ENCODE results near the gene CD79B.

CD79B gene

DNA sequence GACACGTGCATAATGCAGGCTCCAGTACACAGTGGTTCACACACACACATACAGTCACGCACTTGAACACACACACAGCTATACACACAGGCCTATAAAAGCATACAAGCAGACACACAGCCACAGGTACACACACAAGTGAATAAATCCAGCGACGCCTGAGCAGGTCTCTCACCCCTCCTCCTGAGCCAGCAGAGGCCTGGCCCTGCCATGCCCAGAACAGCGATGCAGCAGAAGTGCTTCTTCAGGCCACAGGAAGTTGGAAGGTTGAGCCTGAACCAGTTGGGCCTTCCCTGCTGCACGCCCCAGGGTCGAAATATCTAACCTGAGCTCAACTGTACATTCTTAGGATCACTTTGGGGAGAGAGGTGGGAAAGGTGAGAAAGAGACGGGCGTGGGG is 7.3 kb upstream of the CD79B start:
- Histone ChIP-seq H3K27me3 (ENCODE audit: insufficient read depth, insufficient read length) (no peaks in the 10 kb centered on the region), H3K9ac (ENCODE audit: insufficient read length, low read depth) (no peak overlapping the region), H3K4me3 (ENCODE audit: insufficient read length, low read depth) (no peak overlapping the region), H3K9me3 (ENCODE audit: insufficient read depth, low read length) (no peaks in the 10 kb centered on the region), H3K4me1 (ENCODE audit: insufficient read depth, insufficient read length) (peaks cover 6% of the 10 kb centered on the region), H3K36me3 (ENCODE audit: insufficient read depth, insufficient read length, low read length) (no peaks in the 10 kb centered on the region)
- TF ChIP-seq SUZ12 (IDR thresholded peaks at IDR 0.05; ENCODE audit: extremely low read depth, insufficient read depth, insufficient read length) = no peak
- TF ChIP-seq ZNF274 (IDR thresholded peaks at IDR 0.05; ENCODE audit: low read depth, low read length) = no peak
- no peak for TF ChIP-seq YY1 (IDR thresholded peaks at IDR 0.05; ENCODE audit: insufficient read depth, insufficient read length)
- DNase-seq (ENCODE audit: low read depth, low spot score) = no peak

DNA sequence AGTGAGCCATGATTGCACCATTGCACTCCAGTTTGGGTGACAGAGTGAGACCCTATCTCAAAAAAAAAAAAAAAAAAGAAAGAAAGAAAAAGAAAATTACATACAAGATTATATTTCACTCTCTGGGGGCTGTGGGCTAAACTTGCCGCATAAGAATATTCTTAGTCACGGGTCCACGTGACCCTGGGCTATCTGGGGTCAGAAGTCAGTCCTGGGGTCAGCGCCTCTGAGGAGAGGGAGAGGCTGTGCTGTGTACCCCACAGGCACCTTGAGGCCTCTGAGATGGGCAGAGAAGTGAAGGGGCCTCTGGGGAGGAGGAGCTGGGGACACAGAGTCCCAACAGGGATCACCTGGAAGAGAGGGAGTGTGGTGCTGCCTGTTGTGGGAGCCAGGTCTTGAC is 5.8 kb upstream of the CD79B start:
- DNase-seq (ENCODE audit: low read depth, low spot score) = no peak
- TF ChIP-seq YY1 (IDR thresholded peaks at IDR 0.05; ENCODE audit: insufficient read depth, insufficient read length) (no peak), ZNF274 (IDR thresholded peaks at IDR 0.05; ENCODE audit: low read depth, low read length) (no peak), SUZ12 (IDR thresholded peaks at IDR 0.05; ENCODE audit: extremely low read depth, insufficient read depth, insufficient read length) (no peak)

DNA sequence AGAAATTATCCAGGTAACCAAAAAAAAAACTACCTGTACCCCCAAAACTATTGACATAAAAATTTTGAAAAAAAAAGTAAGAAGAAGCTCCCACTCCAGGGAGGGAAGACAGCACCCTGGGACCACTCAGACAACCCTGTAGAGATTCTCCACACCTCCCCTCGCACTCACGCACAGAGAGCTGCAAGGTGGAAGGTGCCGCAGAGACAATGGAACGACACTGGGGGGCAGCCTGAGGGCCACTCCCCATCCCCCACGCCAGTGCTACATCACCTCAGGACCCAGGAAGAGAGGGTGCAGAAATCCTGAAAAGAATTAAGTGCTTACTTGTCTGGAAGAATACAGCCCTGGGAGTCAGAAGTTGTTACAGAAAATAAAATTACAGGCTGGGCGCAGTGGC is 5.2 kb upstream of the CD79B start:
- Histone ChIP-seq H3K36me3 (ENCODE audit: insufficient read depth, insufficient read length, low read length) (no peaks in the 10 kb centered on the region), H3K4me1 (ENCODE audit: insufficient read depth, insufficient read length) (peaks cover 7% of the 10 kb centered on the region)

More for the DNA sequence above, 5.8 kb upstream of the CD79B start:
- Histone ChIP-seq H3K4me3 (ENCODE audit: insufficient read length, low read depth) (no peak overlapping the region), H3K9me3 (ENCODE audit: insufficient read depth, low read length) (no peaks in the 10 kb centered on the region), H3K36me3 (ENCODE audit: insufficient read depth, insufficient read length, low read length) (no peaks in the 10 kb centered on the region), H3K27me3 (ENCODE audit: insufficient read depth, insufficient read length) (no peaks in the 10 kb centered on the region), H3K9ac (ENCODE audit: insufficient read length, low read depth) (peak overlapping the region; percentile 23), H3K4me1 (ENCODE audit: insufficient read depth, insufficient read length) (peaks cover 6% of the 10 kb centered on the region)

DNA sequence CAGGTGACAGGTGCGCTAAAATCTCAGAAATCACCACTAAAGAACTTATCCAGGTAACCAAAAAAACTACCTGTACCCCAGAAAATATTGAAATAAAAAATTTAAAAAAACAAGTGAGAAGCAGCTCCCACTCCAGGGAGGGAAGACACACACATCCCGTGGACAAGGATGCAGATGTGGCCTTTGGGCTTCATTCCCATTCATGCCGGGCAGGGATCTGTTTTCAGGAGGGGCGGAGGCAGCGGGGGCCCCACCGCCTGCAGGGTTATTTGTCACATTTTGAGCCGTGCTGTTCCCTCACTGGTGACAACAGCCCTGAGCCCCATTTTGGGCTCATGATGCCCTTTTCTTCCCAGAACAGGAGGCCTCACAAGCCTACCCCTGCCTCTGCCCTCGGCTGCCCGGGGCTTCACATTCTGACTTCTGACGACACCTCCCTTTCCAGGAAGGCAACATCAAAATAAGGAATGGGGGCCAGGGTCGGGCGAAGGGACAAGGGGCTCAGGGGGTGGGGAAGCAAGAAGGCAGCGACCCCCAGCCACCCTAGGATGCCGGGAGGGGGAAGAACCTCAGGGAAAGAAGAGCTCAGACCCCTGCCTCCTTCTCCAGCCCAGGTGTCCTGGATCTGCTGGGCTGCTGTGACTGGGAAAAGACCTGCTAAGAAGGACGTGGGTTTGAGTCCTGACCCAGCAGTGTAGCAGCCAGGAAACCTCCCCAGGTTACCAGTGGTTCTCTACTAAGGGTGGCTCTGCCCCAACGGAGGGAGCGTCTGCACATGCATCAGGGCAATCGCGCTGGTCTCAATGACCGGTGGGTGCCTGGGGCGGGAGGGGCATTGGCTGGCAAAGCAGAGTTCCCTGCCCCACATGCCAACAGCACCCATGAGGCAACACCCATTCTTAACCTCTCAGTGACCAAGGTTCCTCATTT is 2.3 kb upstream of the CD79B start:
- Histone ChIP-seq H3K36me3 (ENCODE audit: insufficient read depth, insufficient read length, low read length) (no peaks in the 10 kb centered on the region), H3K4me3 (ENCODE audit: insufficient read length, low read depth) (no peak overlapping the region), H3K9me3 (ENCODE audit: insufficient read depth, low read length) (no peaks in the 10 kb centered on the region), H3K9ac (ENCODE audit: insufficient read length, low read depth) (no peak overlapping the region), H3K4me1 (ENCODE audit: insufficient read depth, insufficient read length) (peaks cover 21% of the 10 kb centered on the region), H3K27me3 (ENCODE audit: insufficient read depth, insufficient read length) (no peaks in the 10 kb centered on the region)
- DNase-seq (ENCODE audit: low read depth, low spot score) = no peak
- TF ChIP-seq SUZ12 (IDR thresholded peaks at IDR 0.05; ENCODE audit: extremely low read depth, insufficient read depth, insufficient read length) (no peak), ZNF274 (IDR thresholded peaks at IDR 0.05; ENCODE audit: low read depth, low read length) (no peak), YY1 (IDR thresholded peaks at IDR 0.05; ENCODE audit: insufficient read depth, insufficient read length) (no peak)

More for the DNA sequence above, 5.2 kb upstream of the CD79B start:
- no peaks in the 10 kb centered on the region for H3K9me3 ChIP-seq (ENCODE audit: insufficient read depth, low read length)
- TF ChIP-seq YY1 (IDR thresholded peaks at IDR 0.05; ENCODE audit: insufficient read depth, insufficient read length) (no peak), ZNF274 (IDR thresholded peaks at IDR 0.05; ENCODE audit: low read depth, low read length) (no peak), SUZ12 (IDR thresholded peaks at IDR 0.05; ENCODE audit: extremely low read depth, insufficient read depth, insufficient read length) (no peak)
- H3K4me3 ChIP-seq (ENCODE audit: insufficient read length, low read depth) = no peak overlapping the region
- no peak overlapping the region for H3K9ac ChIP-seq (ENCODE audit: insufficient read length, low read depth)
- DNase-seq (ENCODE audit: low read depth, low spot score) = no peak
- H3K27me3 ChIP-seq (ENCODE audit: insufficient read depth, insufficient read length) = no peaks in the 10 kb centered on the region

DNA sequence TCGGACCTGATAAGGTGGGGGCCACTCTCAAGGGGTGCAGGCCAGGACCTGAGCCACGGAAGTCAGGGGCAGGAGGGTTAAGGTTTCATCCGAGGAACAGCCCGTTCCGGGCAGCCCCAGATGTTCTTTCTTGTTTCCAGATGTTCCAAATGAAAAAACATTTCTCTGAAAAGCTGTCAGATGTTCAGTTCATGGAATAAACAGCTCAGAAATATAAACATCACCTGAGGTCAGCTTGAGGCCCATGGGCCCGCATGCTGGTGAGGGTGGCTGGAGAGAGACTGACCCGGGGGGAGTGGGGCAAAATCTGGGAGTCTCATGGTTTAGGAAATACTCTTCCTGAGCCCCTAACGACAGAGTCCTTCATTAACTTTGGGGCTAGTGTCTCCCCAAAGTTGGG is 1.5 kb upstream of the CD79B start:
- no peak overlapping the region for H3K9ac ChIP-seq (ENCODE audit: insufficient read length, low read depth)
- TF ChIP-seq YY1 (IDR thresholded peaks at IDR 0.05; ENCODE audit: insufficient read depth, insufficient read length) = no peak
- no peak for TF ChIP-seq SUZ12 (IDR thresholded peaks at IDR 0.05; ENCODE audit: extremely low read depth, insufficient read depth, insufficient read length)
- TF ChIP-seq ZNF274 (IDR thresholded peaks at IDR 0.05; ENCODE audit: low read depth, low read length) = no peak

DNA sequence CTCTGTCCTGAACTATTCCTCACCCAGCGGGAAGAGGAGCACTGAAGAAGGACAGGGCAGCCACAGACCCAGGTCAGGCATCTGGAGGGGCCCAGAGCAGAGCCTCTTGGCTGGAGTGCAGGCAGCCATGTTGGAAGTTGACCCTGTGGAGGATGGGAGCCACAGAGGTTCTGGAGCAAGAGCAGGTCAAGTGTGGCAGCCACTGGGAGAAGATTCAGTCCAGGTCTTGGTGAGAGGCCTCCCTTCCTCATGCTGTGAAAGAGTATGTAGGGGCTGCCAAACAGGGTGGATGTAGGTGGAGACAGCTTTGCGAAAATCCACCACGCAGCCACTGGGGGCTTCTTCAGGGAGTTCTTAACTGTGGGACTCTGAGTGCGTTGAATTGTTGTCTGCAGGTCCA is 590 bp upstream of the CD79B start:
- H3K27me3 ChIP-seq (ENCODE audit: insufficient read depth, insufficient read length) = no peaks in the 10 kb centered on the region
- no peak for DNase-seq (ENCODE audit: low read depth, low spot score)
- no peak overlapping the region for H3K9ac ChIP-seq (ENCODE audit: insufficient read length, low read depth)
- no peaks in the 10 kb centered on the region for H3K36me3 ChIP-seq (ENCODE audit: insufficient read depth, insufficient read length, low read length)
- H3K4me3 ChIP-seq (ENCODE audit: insufficient read length, low read depth) = no peak overlapping the region
- TF ChIP-seq ZNF274 (IDR thresholded peaks at IDR 0.05; ENCODE audit: low read depth, low read length) = no peak
- no peak for TF ChIP-seq YY1 (IDR thresholded peaks at IDR 0.05; ENCODE audit: insufficient read depth, insufficient read length)
- no peak for TF ChIP-seq SUZ12 (IDR thresholded peaks at IDR 0.05; ENCODE audit: extremely low read depth, insufficient read depth, insufficient read length)
- no peaks in the 10 kb centered on the region for H3K9me3 ChIP-seq (ENCODE audit: insufficient read depth, low read length)
- H3K4me1 ChIP-seq (ENCODE audit: insufficient read depth, insufficient read length) = peaks cover 16% of the 10 kb centered on the region

More for the DNA sequence above, 1.5 kb upstream of the CD79B start:
- Histone ChIP-seq H3K27me3 (ENCODE audit: insufficient read depth, insufficient read length) (no peaks in the 10 kb centered on the region), H3K9me3 (ENCODE audit: insufficient read depth, low read length) (no peaks in the 10 kb centered on the region), H3K36me3 (ENCODE audit: insufficient read depth, insufficient read length, low read length) (no peaks in the 10 kb centered on the region), H3K4me3 (ENCODE audit: insufficient read length, low read depth) (no peak overlapping the region), H3K4me1 (ENCODE audit: insufficient read depth, insufficient read length) (peaks cover 20% of the 10 kb centered on the region)
- DNase-seq (ENCODE audit: low read depth, low spot score) = no peak

DNA sequence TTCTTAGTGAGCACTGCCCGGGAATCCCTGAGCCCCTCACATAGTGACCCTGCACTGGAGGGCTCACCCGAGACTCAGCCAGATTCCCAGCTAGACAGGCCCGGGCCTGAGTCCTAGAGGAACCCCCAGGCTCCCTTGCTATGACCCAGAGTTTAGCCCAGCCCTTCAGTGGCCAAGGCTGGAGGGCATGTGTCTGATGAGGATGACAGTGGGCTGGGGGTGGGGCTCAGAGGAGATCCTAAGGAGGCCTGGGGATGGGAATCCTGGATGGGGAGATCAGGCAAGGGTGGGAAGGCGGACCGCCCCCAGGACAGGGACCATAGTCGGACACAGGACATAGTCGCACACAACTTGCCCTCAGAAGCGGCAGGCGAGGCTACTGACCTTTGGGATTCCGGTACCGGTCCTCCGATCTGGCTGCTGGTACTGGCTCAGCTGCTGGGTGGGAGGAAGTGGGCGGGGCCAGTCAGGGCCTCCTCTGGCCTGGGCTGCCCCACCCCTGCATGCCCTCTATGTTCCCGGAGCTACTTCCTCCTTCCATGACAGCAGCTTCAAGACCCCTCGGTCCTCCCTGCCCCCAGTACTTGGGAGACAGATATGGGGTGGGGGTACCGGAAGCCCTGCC is 1.1 kb downstream of the CD79B start:
- Histone ChIP-seq H3K4me1 (ENCODE audit: insufficient read depth, insufficient read length) (peaks cover 16% of the 10 kb centered on the region), H3K9ac (ENCODE audit: insufficient read length, low read depth) (peak overlapping the region; percentile 38), H3K36me3 (ENCODE audit: insufficient read depth, insufficient read length, low read length) (no peaks in the 10 kb centered on the region), H3K27me3 (ENCODE audit: insufficient read depth, insufficient read length) (no peaks in the 10 kb centered on the region), H3K4me3 (ENCODE audit: insufficient read length, low read depth) (no peak overlapping the region), H3K9me3 (ENCODE audit: insufficient read depth, low read length) (no peaks in the 10 kb centered on the region)
- no peak for DNase-seq (ENCODE audit: low read depth, low spot score)
- TF ChIP-seq SUZ12 (IDR thresholded peaks at IDR 0.05; ENCODE audit: extremely low read depth, insufficient read depth, insufficient read length) = no peak
- TF ChIP-seq YY1 (IDR thresholded peaks at IDR 0.05; ENCODE audit: insufficient read depth, insufficient read length) = no peak
- no peak for TF ChIP-seq ZNF274 (IDR thresholded peaks at IDR 0.05; ENCODE audit: low read depth, low read length)

Data from NT2/D1 (cell line).